ENCODE results near the gene CACTIN. TPM values are rescaled to one million over a fixed set of nuclear protein-coding genes. Genes with fewer than 3 reads are reported as not detected.

The CACTIN gene
- total RNA-seq, 4 donors from 2014 or later = 22.6 to 29.9 (median 27.9) TPM

- no peak for DNase-seq (ENCODE audit: low spot score in 2 of 2)
- WGBS = 85% methylated on average over 15 of the region's 23 CpGs
- no peak for TF ChIP-seq POLR2AphosphoS5 (IDR thresholded peaks at IDR 0.05)
- no peak for TF ChIP-seq EP300 (IDR thresholded peaks at IDR 0.05)
- TF ChIP-seq POLR2A (IDR thresholded peaks at IDR 0.05) = no peak
- TF ChIP-seq CTCF (IDR thresholded peaks at IDR 0.05) = no peak
- Histone ChIP-seq H3K4me3 (no peak overlapping the region), H3K36me3 (peaks cover 87% of the 10 kb centered on the region), H3K27ac (no peak overlapping the region), H3K4me1 (peaks cover under 1% of the 10 kb centered on the region), H3K27me3 (no peaks in the 10 kb centered on the region), H3K9me3 (no peaks in the 10 kb centered on the region)
These were observed 34.1 kb upstream of the CACTIN start for GRCh38 chr19:3660493-3661219.

- Histone ChIP-seq H3K9me3 (no peaks in the 10 kb centered on the region), H3K36me3 (peaks cover 85% of the 10 kb centered on the region), H3K27ac (no peak overlapping the region), H3K4me1 (no peaks in the 10 kb centered on the region), H3K4me3 (no peak overlapping the region), H3K27me3 (no peaks in the 10 kb centered on the region)
- TF ChIP-seq EP300 (IDR thresholded peaks at IDR 0.05) (no peak), POLR2AphosphoS5 (IDR thresholded peaks at IDR 0.05) (no peak), CTCF (IDR thresholded peaks at IDR 0.05) (no peak), POLR2A (IDR thresholded peaks at IDR 0.05) (no peak)
- 92% methylated on average over 22 of the region's 22 CpGs for WGBS
- no peak for DNase-seq (ENCODE audit: low spot score in 2 of 2)
These were observed 33.1 kb upstream of the CACTIN start for GRCh38 chr19:3659746-3660112.

- Histone ChIP-seq H3K27ac (no peak overlapping the region), H3K4me1 (no peaks in the 10 kb centered on the region), H3K36me3 (peaks cover 82% of the 10 kb centered on the region), H3K27me3 (no peaks in the 10 kb centered on the region), H3K4me3 (no peak overlapping the region), H3K9me3 (no peaks in the 10 kb centered on the region)
- no peak for DNase-seq (ENCODE audit: low spot score in 2 of 2)
- TF ChIP-seq POLR2A (IDR thresholded peaks at IDR 0.05) = no peak
- WGBS = 90% methylated on average over 21 of the region's 37 CpGs
These were observed 32.5 kb upstream of the CACTIN start for GRCh38 chr19:3658870-3659745.

- no peak for DNase-seq (ENCODE audit: low spot score in 2 of 2)
- Histone ChIP-seq H3K4me3 (no peak overlapping the region), H3K4me1 (no peaks in the 10 kb centered on the region), H3K27ac (no peak overlapping the region), H3K9me3 (no peaks in the 10 kb centered on the region), H3K36me3 (peaks cover 82% of the 10 kb centered on the region), H3K27me3 (no peaks in the 10 kb centered on the region)
- 89% methylated on average over 14 of the region's 39 CpGs for WGBS
- no peak for TF ChIP-seq POLR2AphosphoS5 (IDR thresholded peaks at IDR 0.05)
- TF ChIP-seq CTCF (IDR thresholded peaks at IDR 0.05) = no peak
- no peak for TF ChIP-seq POLR2A (IDR thresholded peaks at IDR 0.05)
- TF ChIP-seq EP300 (IDR thresholded peaks at IDR 0.05) = no peak
These were observed 31.6 kb upstream of the CACTIN start for GRCh38 chr19:3658004-3658869.

- Histone ChIP-seq H3K4me3 (no peak overlapping the region), H3K36me3 (peaks cover 84% of the 10 kb centered on the region), H3K4me1 (no peaks in the 10 kb centered on the region), H3K27ac (no peak overlapping the region), H3K27me3 (no peaks in the 10 kb centered on the region), H3K9me3 (no peaks in the 10 kb centered on the region)
- WGBS = 98% methylated on average over 16 of the region's 16 CpGs
- TF ChIP-seq EP300 (IDR thresholded peaks at IDR 0.05) (no peak), POLR2A (IDR thresholded peaks at IDR 0.05) (no peak), CTCF (IDR thresholded peaks at IDR 0.05) (no peak), POLR2AphosphoS5 (IDR thresholded peaks at IDR 0.05) (no peak)
- no peak for DNase-seq (ENCODE audit: low spot score in 2 of 2)
These were observed 30.8 kb upstream of the CACTIN start for GRCh38 chr19:3657395-3657769.

Measured in suprapubic skin (tissue), 4 donors.